Adrenal gland (tissue), 19 donors: ENCODE measurements around the gene MSX2. TPM values are rescaled to one million over a fixed set of nuclear protein-coding genes. Genes with fewer than 3 reads are reported as not detected.
A peak's percentile ranks its signal among the peaks of the same experiment; 100 is the strongest.

ENCODE experiments used
- DNase-seq, 7 donors: peaks; one replicate each; pipeline ENCODE4 v3.0.0-alpha.2; 2019 to 2020
- H3K27ac ChIP-seq, 5 donors: fragments of 200-600 bp; sonication (generic) in 4 of 5; 1 replicate in 3 of 5; 2 replicates in 2 of 5; pipeline versions ENCODE4 v1.5.1 to v1.8.0; 2016 to 2020; ENCODE audit warnings: mild to moderate bottlenecking in 1 of 5
- H3K27me3 ChIP-seq: fragments of 200-600 bp; 2 replicates; pipeline ENCODE4 v1.8.0; 2021
- H3K36me3 ChIP-seq, 2 donors: fragments of 200-600 bp; replicated peaks in 1 of 2; 1 replicate in 1 of 2; 2 replicates in 1 of 2; pipeline versions ENCODE4 v1.5.1 to v1.8.0; 2018 to 2022
- H3K4me1 ChIP-seq, 2 donors: fragments of 200-600 bp; replicated peaks in 1 of 2; 1 replicate in 1 of 2; 2 replicates in 1 of 2; pipeline versions ENCODE4 v1.5.1 to v1.8.0; 2018 to 2021
- H3K4me3 ChIP-seq, 4 donors: fragments of 200-600 bp; sonication (generic) in 3 of 4; one replicate each; pipeline ENCODE4 v1.5.1; 2016 to 2018
- H3K9me3 ChIP-seq, 3 donors: fragments of 200-600 bp; sonication (generic) in 1 of 3; replicated peaks in 1 of 3; 1 replicate in 2 of 3; 2 replicates in 1 of 3; pipeline versions ENCODE4 v1.5.1 to v1.8.0; 2016 to 2021
- POLR2A ChIP-seq, 2 donors: fragments of 450-650 bp; IDR thresholded peaks; one replicate each; pipeline ENCODE4 v1.6.1; 2017; ENCODE audit warnings: antibody characterized with exemption in 2 of 2, mild to moderate bottlenecking in 2 of 2, moderate library complexity in 1 of 2
- WGBS, 4 donors: extraction: QIAGEN DNeasy Blood & Tissue Kit in 2 of 4; methylation state at CpG; one replicate each; pipeline versions ENCODE4 v1.1.5 to v1.1.7; 2013 to 2017; 5-methylcytosine and 5-hydroxymethylcytosine counted together
- intact Hi-C, 2 donors: fragments of 100-400 bp; cut with DNase I; formaldehyde crosslinking; loops; one replicate each; pipeline versions ENCODE4 v1.14.1 to v1.15.0; 2022 to 2023
- long read RNA-seq, 10 donors: library from polyadenylated mRNA in 3 of 10; unstranded in 2 of 10; stranded (forward) in 1 of 10; transcript quantifications; one replicate each; pipeline ENCODE4 v2.0.0 and lab custom pipeline, GENCODE V29; 2021 to 2026
- polyA plus RNA-seq, 3 donors: library from polyadenylated mRNA; stranded (reverse); fragments of 200-250 nt in 2 of 3; fragments of 350-450 nt in 1 of 3; fragmentation: Illumina TruSeq in 1 of 3; extraction: RNeasy Lipid Tissue Mini Kit (QIAGEN cat#74804) in 1 of 3; gene quantifications; one replicate each; pipeline ENCODE4 v1.2.3, GENCODE V29; 2013 to 2014
- total RNA-seq, 9 donors: library from RNA; depleted of rRNA in 4 of 9; stranded (reverse); fragments of >200 nt in 4 of 9; fragments of 120-200 nt in 1 of 9; fragmentation: NEBNext Ultra II Directional in 1 of 9; extraction: Animal tissue kit (Norgen Biotek cat#: 25700) in 1 of 9; gene quantifications; one replicate each; pipeline versions ENCODE4 v1.1.0 to v1.2.4, GENCODE V29; 2013 to 2023
- TF ChIP-seq, protein P1 (sequence below), 6 experiments: fragments of 450-650 bp in 4 of 6; fragments of 200-600 bp in 2 of 6; sonication (generic) in 1 of 6; IDR thresholded peaks; 1 replicate in 5 of 6; 2 replicates in 1 of 6; pipeline versions ENCODE4 v1.5.1 to v1.8.0; 2016 to 2021; ENCODE audit warnings: antibody characterized with exemption in 6 of 6, mild to moderate bottlenecking in 2 of 6, moderate library complexity in 1 of 6
- donor health status: healthy with polysubstance abuse.
- donor health status: Bipolar disorder and iron deficiency.
- donor health status: DM: yes; HTN: yes; CAD: no.
- donor health status: DM: no; HTN: no; CAD: no.
- donor health status: DM: no; HTN: no; CAD: no.
- donor health status: DM: yes; HTN: yes; CAD: no.

Gene MSX2
- total RNA-seq (1 to 10 TPM in 2 of 9 donors, under 1 TPM in 6, not detected in 1; 0.39 to 1.3 (median 0.60) TPM), polyA plus RNA-seq (under 1 TPM; 0.24 to 0.34 (median 0.32) TPM)
- long read RNA-seq, donor 1 = 0 reads
- long read RNA-seq, donor 2 = 0 reads
- long read RNA-seq, donor 3 = 0 reads
- long read RNA-seq, donor 4 = 0 reads
- long read RNA-seq, donor 5 = 0 reads
- long read RNA-seq, donor 6 = 0 reads
- long read RNA-seq, donor 7, partial matches to known transcripts = 0 of 1 reads
- long read RNA-seq, donor 7, other reads (novel, unspliced or antisense) = 0 of 1 reads
- long read RNA-seq, donor 8 = 0 reads
- long read RNA-seq, donor 9 = 0 reads
- long read RNA-seq, donor 10 = 0 reads

- intact Hi-C loops = no loop called here
- peaks cover 66% of the 10 kb centered on the region for H3K27me3 ChIP-seq
- peak within 1 kb of the TSS in 1 of 5 donors; percentile 40 for H3K27ac ChIP-seq
- TF ChIP-seq POLR2A (IDR thresholded peaks at IDR 0.05) = peak in 1 of 2 donors; percentile 70
- TF ChIP-seq, protein P1, sequence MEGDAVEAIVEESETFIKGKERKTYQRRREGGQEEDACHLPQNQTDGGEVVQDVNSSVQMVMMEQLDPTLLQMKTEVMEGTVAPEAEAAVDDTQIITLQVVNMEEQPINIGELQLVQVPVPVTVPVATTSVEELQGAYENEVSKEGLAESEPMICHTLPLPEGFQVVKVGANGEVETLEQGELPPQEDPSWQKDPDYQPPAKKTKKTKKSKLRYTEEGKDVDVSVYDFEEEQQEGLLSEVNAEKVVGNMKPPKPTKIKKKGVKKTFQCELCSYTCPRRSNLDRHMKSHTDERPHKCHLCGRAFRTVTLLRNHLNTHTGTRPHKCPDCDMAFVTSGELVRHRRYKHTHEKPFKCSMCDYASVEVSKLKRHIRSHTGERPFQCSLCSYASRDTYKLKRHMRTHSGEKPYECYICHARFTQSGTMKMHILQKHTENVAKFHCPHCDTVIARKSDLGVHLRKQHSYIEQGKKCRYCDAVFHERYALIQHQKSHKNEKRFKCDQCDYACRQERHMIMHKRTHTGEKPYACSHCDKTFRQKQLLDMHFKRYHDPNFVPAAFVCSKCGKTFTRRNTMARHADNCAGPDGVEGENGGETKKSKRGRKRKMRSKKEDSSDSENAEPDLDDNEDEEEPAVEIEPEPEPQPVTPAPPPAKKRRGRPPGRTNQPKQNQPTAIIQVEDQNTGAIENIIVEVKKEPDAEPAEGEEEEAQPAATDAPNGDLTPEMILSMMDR (IDR thresholded peaks at IDR 0.05) = no peak
- WGBS, 4 donors = 1 to 6% (median 2%) methylated on average over 18 to 87 of the region's 87 CpGs
- DNase-seq = peak; percentile 81 to 87 (median 85)
- no peaks in the 10 kb centered on the region for H3K9me3 ChIP-seq
- peak within 1 kb of the TSS in 3 of 4 donors; percentile 24 to 81 (median 36) for H3K4me3 ChIP-seq
- H3K36me3 ChIP-seq = no peaks in the 10 kb centered on the region
- H3K4me1 ChIP-seq = no peaks in the 10 kb centered on the region
Measured at GRCh38 chr5:174724484-174725260, at the start of gene MSX2. Gene MSX2 (plus strand): TSS chr5:174724582. CDS start chr5:174724660, 78 bp downstream.

DNA sequence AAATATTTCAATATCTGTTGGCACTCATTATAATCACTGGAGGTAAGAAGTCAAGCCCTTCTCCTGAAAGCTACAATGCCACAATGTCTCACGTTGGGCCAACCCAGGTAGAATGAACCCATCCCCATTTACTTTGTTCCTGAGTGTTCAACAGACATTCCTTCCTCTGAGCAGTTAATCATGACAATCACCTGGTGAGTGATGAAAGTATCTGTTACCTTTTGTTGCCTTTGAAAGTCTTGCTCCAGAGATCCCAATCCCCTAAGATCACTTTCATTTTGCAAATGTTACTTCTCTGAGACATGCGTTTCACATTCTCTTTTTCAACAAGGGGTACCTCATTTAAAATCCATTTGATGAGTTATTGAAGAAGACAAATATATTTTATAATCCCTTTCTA, 49.3 kb upstream of the MSX2 start:
- Histone ChIP-seq H3K4me1 (no peaks in the 10 kb centered on the region), H3K9me3 (no peaks in the 10 kb centered on the region), H3K27ac (no peak overlapping the region), H3K4me3 (no peak overlapping the region), H3K27me3 (no peaks in the 10 kb centered on the region), H3K36me3 (no peaks in the 10 kb centered on the region)
- no peak for DNase-seq
- intact Hi-C loops = no loop called here
- TF ChIP-seq POLR2A (IDR thresholded peaks at IDR 0.05) = no peak
- TF ChIP-seq, protein P1 (IDR thresholded peaks at IDR 0.05) = no peak
- 66 to 88% (median 73%) methylated on average over 2 of the region's 2 CpGs for WGBS, 4 donors

GRCh38 chr5:174675916-174676315, 48.5 kb upstream of the MSX2 start:
- intact Hi-C loops = no loop called here
- H3K9me3 ChIP-seq = no peaks in the 10 kb centered on the region
- H3K27me3 ChIP-seq = no peaks in the 10 kb centered on the region
- no peaks in the 10 kb centered on the region for H3K4me1 ChIP-seq
- no peak for DNase-seq
- no peak for TF ChIP-seq POLR2A (IDR thresholded peaks at IDR 0.05)
- TF ChIP-seq, protein P1 (IDR thresholded peaks at IDR 0.05) = no peak
- no peak overlapping the region for H3K4me3 ChIP-seq
- 66 to 78% (median 71%) methylated on average over 5 of the region's 5 CpGs for WGBS, 4 donors
- no peaks in the 10 kb centered on the region for H3K36me3 ChIP-seq
- no peak overlapping the region for H3K27ac ChIP-seq

DNA sequence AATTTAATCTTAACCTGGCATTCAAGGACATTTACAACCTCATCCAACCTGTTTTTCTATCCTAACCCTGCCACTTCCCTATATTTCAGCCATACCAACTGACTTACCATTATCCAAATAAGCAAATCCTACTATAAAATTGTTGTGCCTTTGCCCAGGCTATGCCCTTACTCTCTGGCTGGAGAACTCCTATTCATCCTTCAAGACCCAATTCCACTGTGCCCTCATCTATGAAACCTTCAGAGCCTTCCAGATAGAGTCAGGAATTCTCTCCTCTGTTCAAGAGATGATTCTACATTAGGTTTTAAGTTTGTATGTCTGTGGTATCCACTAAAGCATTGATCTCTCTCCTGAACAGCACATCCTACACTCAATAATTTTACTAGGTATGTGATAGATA, 46.3 kb upstream of the MSX2 start:
- Histone ChIP-seq H3K27me3 (no peaks in the 10 kb centered on the region), H3K4me3 (no peak overlapping the region), H3K27ac (no peak overlapping the region), H3K4me1 (no peaks in the 10 kb centered on the region), H3K36me3 (no peaks in the 10 kb centered on the region), H3K9me3 (no peaks in the 10 kb centered on the region)
- intact Hi-C loops = no loop called here
- TF ChIP-seq, protein P1 (IDR thresholded peaks at IDR 0.05) = no peak
- TF ChIP-seq POLR2A (IDR thresholded peaks at IDR 0.05) = no peak
- no peak for DNase-seq
